Activated CD4-positive, alpha-beta T cell treated with anti-CD3 and anti-CD28 coated beads for 48 hours (primary cell): ENCODE measurements around the gene SMIM38.

Experiments
- DNase-seq: peaks from one replicate; pipeline ENCODE4 v3.0.0-alpha.2; 2020

Gene SMIM38

DNA sequence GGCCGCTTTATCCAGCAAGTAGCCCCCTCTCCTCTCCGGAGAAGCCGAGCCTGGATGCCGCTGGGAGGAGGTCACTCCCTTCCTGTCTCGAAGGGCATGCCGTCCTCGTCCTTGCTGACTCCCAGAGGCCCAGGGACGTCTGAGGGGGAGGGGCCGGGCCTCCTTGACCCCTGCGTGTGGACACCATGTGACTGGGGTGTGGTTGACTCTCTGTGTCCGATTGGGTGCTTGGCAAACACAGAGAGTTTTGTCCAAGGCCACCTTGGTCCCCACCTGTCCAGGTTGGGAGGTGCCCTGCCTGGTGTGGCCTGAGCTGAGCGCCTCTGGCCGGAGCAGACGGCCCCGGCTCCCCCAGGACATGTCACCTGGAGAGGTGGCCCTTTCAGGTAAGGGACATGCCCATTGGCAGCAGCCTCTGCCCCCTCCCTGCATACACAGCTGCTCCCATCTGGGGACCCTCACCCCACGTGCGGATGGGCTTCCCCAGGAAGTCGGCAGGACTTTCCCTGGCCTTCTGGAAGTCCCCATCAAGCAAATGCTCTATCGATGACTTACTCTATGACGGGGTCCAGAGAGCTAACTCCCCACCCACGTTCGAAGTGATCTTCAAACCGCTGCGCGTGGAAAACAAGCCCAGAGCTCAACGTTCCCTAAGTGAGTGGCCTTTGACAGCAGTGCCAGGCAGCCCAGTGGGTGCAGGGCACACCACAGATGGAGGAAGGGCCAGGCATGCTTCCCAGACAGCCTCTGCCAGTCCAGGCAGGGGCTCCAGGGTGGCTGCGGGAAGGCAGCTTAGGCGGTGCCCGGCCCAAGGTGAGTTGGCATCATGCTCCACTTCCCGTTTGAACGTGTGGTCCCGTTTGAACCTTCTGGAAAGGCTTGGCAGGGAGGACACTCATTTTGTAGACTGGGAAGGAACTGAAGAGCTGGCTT, at the start of gene SMIM38:
SMIM38 (plus strand) TSS at position 634 of the 933 bp plus-strand sequence. CDS start 1,912 bp downstream, outside the sequence.
- DNase-seq: no peak

DNA sequence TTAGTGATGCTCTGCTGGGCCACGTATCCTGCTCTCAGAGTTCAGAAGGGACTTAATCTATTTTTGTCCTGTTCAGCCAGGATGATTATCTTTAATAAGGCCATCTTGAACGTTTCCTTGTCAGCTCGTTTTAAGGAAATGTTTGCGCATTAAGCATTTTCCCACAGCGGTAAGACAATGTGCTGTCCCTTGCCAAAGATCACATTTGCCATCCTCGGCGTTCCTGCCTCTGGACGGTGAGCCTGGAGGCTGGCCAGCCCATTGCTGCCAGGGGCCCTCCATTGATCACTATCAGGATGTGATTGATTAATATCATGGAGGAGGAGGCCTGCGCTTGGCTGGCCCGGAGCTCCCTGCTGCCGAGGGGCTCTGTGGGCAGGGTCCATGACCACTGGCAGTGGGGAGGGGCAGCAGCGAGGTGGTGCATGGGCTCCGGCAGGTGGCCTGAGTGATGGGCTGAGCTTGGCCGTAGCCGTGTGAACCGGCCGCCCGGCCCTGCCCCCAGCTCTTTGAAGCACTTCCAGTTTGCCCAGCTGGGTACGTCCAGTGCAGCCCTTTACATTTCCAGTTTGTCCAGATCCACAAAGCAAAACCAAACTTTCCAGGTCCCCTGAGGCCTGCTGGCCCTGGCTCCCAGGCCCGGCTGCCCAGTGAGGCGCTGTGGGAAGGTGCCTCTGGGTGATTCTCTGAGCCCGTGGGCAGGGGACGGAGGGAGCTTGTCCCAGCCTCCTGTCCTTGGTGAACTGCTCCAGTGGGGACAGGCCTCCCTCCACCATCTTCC, 49.5 kb upstream of the SMIM38 start:
- no peak for DNase-seq

DNA sequence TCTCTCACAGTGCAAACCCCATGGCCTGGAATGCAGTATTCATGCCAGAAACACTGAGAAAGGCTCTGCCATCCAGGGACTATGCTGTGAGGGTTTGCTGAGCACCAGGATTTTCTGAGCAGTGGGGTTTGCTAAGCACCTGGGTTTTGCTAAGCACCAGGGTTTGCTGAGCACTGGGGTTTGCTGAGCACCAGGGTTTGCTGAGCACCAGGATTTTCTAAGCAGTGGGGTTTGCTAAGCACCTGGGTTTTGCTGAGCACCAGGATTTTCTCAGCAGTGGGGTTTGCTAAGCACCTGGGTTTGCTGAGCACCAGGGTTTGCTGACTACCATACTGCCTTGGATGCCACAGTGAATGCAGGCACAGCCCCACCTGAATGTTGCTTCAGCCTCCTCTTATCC, 48.3 kb upstream of the SMIM38 start:
- DNase-seq: no peak

DNA sequence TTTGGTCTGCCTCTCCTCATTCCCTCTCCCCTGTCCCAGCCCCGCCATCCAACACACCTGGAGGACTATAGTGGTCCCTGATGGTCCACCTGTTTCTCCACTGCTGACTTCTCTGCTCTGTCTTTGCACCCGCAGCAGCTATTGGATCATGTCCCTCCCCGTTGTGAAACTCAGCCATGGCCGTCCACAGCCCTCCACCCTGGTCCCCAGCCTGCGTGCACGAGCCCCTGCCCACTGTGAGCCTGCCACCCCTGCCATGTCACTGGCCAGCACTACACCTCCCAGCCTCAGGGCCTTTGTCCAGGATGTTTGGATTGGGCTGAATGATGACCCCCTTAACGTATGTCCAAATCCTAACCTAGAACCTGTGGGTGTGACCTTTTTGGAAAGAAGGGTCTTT, 47.7 kb upstream of the SMIM38 start:
- DNase-seq: no peak

GRCh38 chr11:69108559-69108958, 47.2 kb upstream of the SMIM38 start:
- DNase-seq: no peak

GRCh38 chr11:69109101-69109500, 46.6 kb upstream of the SMIM38 start:
- no peak for DNase-seq

GRCh38 chr11:69110451-69110850, 45.3 kb upstream of the SMIM38 start:
- no peak for DNase-seq

DNA sequence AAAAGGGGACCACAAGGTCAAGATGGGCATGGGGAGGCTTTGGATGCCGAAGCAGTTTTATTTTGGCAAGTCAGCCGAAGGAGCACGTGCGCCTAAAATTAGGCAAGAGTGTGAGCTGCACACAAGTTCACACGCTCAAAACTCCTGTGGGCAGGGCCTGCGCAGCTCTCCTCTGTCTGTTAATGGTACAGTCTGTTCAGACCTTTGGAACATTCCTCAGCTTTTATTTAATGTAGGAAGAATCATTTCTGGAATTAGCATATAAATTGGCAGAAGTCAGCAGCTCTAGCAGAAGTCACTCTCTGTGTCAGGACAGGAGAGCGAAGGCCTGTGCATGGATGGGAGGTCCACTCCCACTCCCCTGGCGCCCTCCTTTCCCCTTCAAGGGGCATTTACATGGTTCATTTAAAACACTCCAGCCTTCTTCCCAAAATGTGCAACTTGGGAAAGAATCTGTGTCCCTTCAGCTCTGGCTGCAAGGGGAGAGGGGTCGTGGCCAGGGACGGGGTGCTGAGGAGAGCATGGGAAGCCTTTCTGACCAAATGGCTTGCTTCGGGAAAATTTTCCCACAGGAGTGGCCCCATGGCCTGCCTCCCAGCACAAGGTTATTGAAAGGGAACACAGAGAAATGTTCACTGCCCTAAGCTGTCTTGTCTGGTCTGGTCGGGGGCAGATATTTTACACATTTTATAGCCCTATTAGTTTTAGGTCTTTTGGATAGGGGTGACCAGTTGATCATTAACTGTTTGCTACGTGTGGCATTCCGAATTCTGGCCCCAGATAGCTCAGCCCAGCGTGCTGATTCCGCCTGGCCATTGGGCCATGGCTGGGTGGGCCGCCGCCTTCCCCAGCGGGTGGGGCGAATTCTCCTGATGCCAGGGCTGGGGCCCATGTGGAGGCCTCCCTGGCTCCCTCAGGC, 43.9 kb upstream of the SMIM38 start:
- no peak for DNase-seq

- DNase-seq: no peak
These were observed 42.5 kb upstream of the SMIM38 start for GRCh38 chr11:69113226-69113625.

- DNase-seq: no peak
These were observed 41.9 kb upstream of the SMIM38 start for GRCh38 chr11:69113646-69114340.

GRCh38 chr11:69114362-69114761, 41.4 kb upstream of the SMIM38 start:
- DNase-seq: no peak

DNA sequence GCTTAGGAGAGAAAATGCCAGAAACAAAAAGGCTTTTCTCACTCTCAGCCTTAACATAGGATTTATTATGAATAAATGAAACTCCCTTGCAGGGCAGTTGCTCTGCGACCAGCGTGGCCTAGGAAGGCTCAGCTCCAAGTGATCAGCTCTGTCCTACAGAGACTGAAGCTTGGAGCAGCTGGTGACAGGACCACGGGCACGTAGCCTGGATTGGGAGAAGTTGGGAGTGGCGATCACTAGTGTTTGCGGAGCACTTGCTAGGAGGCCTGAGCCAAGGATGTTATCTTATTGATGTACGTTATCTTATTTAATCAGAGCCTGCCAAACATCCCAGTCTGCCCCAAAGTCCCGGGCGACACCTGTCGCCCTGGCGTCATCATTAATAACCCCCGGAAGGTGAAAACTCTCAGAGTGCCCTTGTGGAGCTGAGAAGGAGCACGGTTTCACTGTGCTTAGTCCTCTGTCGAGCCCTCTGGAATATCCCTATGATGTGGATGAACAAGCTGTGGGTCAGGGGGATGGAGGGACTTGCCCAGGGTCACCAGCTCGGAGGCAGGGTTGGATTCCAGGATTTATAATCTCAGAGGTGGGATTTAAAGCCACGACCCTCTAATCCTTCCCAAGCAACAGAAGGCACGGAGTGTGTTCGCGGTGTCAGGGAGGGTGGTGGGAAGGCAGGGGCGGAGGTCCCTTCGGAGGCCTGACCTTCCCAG, 40.8 kb upstream of the SMIM38 start:
- no peak for DNase-seq

DNA sequence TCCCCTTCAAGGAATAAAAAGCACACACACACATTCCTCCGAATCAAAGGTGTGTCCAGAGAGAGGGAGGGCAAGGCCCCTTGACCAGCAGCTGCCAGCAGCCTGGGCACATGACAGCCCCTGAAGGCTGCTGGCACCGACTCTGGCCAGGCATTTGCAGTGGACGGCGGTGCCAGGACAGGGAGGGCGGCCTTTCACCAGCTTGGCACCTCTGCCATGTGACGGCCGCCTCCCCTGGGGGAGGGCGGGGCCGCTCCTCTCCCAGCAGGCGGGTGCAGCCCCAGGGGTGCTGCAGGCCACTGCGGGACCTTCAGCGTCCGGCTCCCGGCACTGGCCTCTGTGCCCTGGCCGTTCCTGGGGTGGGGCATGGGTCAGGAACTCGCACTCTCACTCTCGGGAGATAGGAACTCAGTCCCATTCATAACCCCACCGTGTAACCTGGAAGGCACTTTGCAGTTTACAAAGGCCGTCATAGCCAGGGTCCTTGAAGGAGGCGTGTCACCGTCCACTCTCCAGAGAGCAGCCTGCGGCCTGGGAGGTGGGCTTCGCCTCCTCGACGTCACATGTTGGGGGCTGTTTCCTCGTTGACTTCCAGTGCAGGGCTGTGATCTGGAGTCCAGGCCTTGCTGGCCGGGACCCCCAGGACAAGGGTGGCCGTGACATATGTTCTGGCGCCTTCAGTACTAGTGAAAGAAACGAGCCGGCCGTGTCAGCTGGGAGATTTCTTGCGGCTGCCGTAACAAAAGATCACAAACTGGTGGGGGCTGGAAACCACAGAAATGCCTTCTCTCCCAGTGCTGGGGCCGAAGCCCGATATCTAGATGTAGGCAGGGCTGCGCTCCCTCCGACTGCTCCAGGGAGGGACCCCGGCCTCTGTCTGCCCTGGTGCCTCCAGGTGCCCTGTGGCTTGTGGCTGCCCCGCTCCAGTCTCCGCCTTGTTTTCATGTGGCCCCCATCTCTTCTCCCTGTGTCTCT, 39.9 kb upstream of the SMIM38 start:
- no peak for DNase-seq

GRCh38 chr11:69116671-69117070, 39.1 kb upstream of the SMIM38 start:
- DNase-seq: no peak

- no peak for DNase-seq
These were observed 36.5 kb upstream of the SMIM38 start for GRCh38 chr11:69119190-69119589.

DNA sequence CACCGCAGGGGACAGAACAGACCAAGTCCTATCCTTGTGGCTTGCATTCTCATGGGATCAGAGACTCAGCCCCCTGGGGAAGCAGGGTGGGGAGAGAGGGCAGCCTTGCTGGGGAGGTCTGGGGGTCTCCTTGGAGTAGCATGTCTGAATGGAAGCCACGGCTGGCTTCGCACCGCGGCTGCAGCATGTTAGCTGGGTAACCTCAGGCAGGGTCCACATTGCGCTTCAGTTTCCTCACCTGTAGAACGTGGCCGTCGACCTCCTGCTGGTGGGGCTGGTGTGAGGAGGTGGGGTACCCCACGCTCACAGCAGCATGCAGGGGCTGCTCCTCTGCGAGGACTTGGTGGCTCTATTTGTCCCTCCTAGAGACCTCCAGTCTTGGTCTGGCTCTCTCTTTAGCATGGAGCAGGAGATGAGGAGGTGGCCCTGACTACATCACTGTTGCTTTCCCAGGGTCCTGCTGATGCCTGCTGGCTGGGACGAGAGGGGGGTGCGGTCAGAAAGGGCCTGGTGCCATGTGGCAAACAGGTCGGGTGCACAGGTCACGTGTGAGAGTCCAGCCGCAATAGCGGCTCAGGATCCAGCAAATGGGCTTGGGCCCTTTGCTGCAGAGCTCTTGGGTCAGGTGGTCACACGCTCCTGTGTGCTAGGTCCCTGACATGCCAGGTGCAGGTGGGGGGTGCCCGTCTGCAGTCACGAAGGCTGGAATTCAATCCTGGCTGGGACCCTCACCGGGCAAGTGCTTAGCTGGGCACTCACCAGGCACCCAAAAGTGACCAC, 35.4 kb upstream of the SMIM38 start:
- no peak for DNase-seq

DNA sequence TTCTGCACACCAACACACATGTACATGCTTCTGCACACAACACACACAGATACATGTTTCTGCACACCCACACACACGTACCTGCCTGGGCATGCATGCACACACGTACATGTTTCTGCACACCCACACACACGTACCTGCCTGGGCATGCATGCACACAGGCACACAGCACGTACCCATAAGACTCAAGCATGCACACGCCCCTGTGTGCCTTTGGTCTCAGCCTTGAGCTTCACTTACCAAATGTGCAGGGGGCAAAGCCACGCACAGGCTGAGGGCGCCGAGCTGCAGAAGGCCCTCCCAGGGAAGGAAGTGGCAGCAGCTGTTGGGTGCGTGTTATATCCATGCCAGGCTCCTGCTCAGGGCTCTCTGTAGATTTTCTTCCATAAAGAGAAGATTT, 34.7 kb upstream of the SMIM38 start:
- DNase-seq: no peak

GRCh38 chr11:69121621-69122325, 34.0 kb upstream of the SMIM38 start:
- no peak for DNase-seq

DNA sequence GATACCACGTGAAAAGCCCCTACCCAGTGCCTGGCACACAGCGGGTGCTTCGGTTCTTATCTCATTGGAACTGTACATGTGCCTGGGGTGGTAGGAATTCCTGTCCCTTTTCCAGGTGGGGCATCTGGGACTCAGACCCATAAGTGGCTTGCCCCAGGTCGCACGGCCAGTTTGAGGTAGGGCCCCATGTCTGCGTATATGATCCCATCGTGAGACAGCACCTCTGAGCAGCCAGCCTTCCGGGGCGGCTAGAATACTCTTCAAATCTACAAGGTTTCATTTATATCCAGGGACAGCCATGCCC, 33.5 kb upstream of the SMIM38 start:
- DNase-seq: no peak
